Skeletal muscle cell (primary cell): Measurements from ENCODE around the gene ASGR2.
A peak's percentile ranks its signal among the peaks of the same experiment; 100 is the strongest.

Experiments used
- DNase-seq: peaks from one replicate; pipeline ENCODE4 v3.0.0-alpha.2; 2010; ENCODE audit warnings: low read depth
- H3K4me3 ChIP-seq: 2 replicates; pipeline ENCODE4 v1.5.1; 2011; ENCODE audit warnings: low read depth, mild to moderate bottlenecking, control low read depth, low read length, moderate library complexity

ASGR2 gene

GRCh38 chr17:7077911-7078546 is 36.6 kb downstream of the ASGR2 start:
- H3K4me3 ChIP-seq = no peak overlapping the region
- DNase-seq = no peak

- DNase-seq = no peak
- no peak overlapping the region for H3K4me3 ChIP-seq
Observed at GRCh38 chr17:7074931-7075330, 39.7 kb downstream of the ASGR2 start.

- DNase-seq = no peak
- H3K4me3 ChIP-seq = no peak overlapping the region
Observed at GRCh38 chr17:7072406-7072805, 42.2 kb downstream of the ASGR2 start.

GRCh38 chr17:7070712-7071111 is 43.9 kb downstream of the ASGR2 start:
- no peak for DNase-seq
- H3K4me3 ChIP-seq = no peak overlapping the region

- no peak for DNase-seq
- no peak overlapping the region for H3K4me3 ChIP-seq
Observed at GRCh38 chr17:7068268-7068667, 46.4 kb downstream of the ASGR2 start.

GRCh38 chr17:7067198-7067597 is 47.4 kb downstream of the ASGR2 start:
- no peak overlapping the region for H3K4me3 ChIP-seq
- no peak for DNase-seq

- peak; percentile 39 for DNase-seq
- no peak overlapping the region for H3K4me3 ChIP-seq
Observed at GRCh38 chr17:7064261-7064660, 50.4 kb downstream of the ASGR2 start.

GRCh38 chr17:7063518-7064094 is 51.0 kb downstream of the ASGR2 start:
- no peak overlapping the region for H3K4me3 ChIP-seq

GRCh38 chr17:7060165-7060891 is 54.3 kb downstream of the ASGR2 start:
- H3K4me3 ChIP-seq = no peak overlapping the region
- peak; percentile 51 for DNase-seq

More at GRCh38 chr17:7063518-7064094, 51.0 kb downstream of the ASGR2 start:
- no peak for DNase-seq

- no peak for DNase-seq
- no peak overlapping the region for H3K4me3 ChIP-seq
Observed at GRCh38 chr17:7058831-7059447, 55.7 kb downstream of the ASGR2 start.

- DNase-seq = no peak
- no peak overlapping the region for H3K4me3 ChIP-seq
Observed at GRCh38 chr17:7056386-7056785, 58.2 kb downstream of the ASGR2 start.
